ENCODE results near the gene LZTS3.
A peak's percentile ranks its signal among the peaks of the same experiment; 100 is the strongest.
"Not testable (repeated sequence)": the region's sequence is repeated elsewhere in the genome, so short reads cannot be mapped to it uniquely, and the experiment has no call there.

Gene LZTS3

GRCh38 chr20:3135507-3136070, 37.8 kb downstream of the LZTS3 start:
- DNase-seq (ENCODE audit: low spot score): no peak

- no peak for DNase-seq (ENCODE audit: low spot score)
Measured at GRCh38 chr20:3134151-3134550, 39.2 kb downstream of the LZTS3 start.

- no peak for DNase-seq (ENCODE audit: low spot score)
Measured at GRCh38 chr20:3133155-3133554, 40.2 kb downstream of the LZTS3 start.

- no peak for DNase-seq (ENCODE audit: low spot score)
Measured at GRCh38 chr20:3130051-3130600, 43.2 kb downstream of the LZTS3 start.

- no peak for DNase-seq (ENCODE audit: low spot score)
Measured at GRCh38 chr20:3129094-3129493, 44.3 kb downstream of the LZTS3 start.

- no peak for DNase-seq (ENCODE audit: low spot score)
Measured at GRCh38 chr20:3128275-3128984, 44.9 kb downstream of the LZTS3 start.

GRCh38 chr20:3126527-3126859, 46.9 kb downstream of the LZTS3 start:
- DNase-seq (ENCODE audit: low spot score): no peak

GRCh38 chr20:3125776-3126526, 47.4 kb downstream of the LZTS3 start:
- not testable (repeated sequence) for DNase-seq (ENCODE audit: low spot score)

GRCh38 chr20:3124773-3125560, 48.4 kb downstream of the LZTS3 start:
- not testable (repeated sequence) for DNase-seq (ENCODE audit: low spot score)

- not testable (repeated sequence) for DNase-seq (ENCODE audit: low spot score)
Measured at GRCh38 chr20:3124163-3124562, 49.2 kb downstream of the LZTS3 start.

- DNase-seq (ENCODE audit: low spot score): no peak
Measured at GRCh38 chr20:3123542-3123941, 49.8 kb downstream of the LZTS3 start.

GRCh38 chr20:3121955-3122610, 51.3 kb downstream of the LZTS3 start:
- no peak for DNase-seq (ENCODE audit: low spot score)

- DNase-seq (ENCODE audit: low spot score): no peak
Measured at GRCh38 chr20:3121271-3121911, 52.0 kb downstream of the LZTS3 start.

GRCh38 chr20:3119044-3119443, 54.3 kb downstream of the LZTS3 start:
- DNase-seq (ENCODE audit: low spot score): no peak

- peak; percentile 45 for DNase-seq (ENCODE audit: low spot score)
Measured at GRCh38 chr20:3117839-3118379, 55.4 kb downstream of the LZTS3 start.

- no peak for DNase-seq (ENCODE audit: low spot score)
Measured at GRCh38 chr20:3116341-3116740, 57.0 kb downstream of the LZTS3 start.

- peak; percentile 95 for DNase-seq (ENCODE audit: low spot score)
Measured at GRCh38 chr20:3115190-3116107, 57.9 kb downstream of the LZTS3 start.

Data from iPS-NIHi11 (cell line).